ENCODE results near the gene MSI2. TPM values are rescaled to one million over a fixed set of nuclear protein-coding genes. Genes with fewer than 3 reads are reported as not detected.

Gene MSI2
- total RNA-seq, 1 donor from 2014 or later: 75.5 TPM

DNA sequence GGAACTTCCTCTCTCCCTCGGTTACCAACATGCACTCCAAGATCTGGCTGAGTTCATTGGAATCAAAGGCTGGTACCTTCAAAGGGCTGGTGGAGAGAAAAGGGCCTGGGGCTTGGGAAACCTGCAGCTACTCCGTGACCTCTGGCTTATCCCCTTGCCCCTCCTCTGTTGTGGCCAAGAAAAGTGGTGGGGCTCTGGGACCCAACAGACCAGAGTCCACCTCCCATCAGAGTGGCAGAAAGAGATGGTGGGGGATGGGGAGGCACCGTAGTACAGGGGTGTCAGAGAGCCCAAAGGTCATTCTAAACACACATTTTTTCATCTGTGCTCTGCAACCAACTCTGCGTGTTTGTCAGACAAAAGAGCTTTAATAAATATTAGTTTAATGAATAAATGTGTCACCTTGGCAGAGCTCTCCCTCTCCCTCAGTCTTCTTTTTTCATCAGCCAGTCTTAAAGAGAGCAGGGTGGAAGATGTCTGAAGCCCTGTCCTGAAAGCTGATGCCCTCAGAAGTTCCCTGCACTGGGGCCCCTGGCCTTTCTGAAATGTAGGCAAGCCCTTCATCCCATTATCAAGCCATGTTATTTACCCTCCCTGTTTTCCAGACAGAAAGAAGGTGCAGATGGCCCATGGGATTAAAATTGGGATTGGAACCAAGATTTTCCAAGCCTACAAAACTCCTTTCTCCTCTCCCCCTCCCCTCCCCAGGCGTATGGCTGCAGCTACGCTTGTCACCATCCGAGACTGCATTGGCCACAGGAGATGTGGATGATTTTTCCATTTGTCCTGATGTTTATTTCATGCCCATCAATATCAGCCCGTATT lies 261.5 kb downstream of the MSI2 start:
- no peak overlapping the region for H3K4me3 Mint-ChIP-seq (ENCODE audit: unreplicated experiment)
- TF ChIP-seq, protein P1, sequence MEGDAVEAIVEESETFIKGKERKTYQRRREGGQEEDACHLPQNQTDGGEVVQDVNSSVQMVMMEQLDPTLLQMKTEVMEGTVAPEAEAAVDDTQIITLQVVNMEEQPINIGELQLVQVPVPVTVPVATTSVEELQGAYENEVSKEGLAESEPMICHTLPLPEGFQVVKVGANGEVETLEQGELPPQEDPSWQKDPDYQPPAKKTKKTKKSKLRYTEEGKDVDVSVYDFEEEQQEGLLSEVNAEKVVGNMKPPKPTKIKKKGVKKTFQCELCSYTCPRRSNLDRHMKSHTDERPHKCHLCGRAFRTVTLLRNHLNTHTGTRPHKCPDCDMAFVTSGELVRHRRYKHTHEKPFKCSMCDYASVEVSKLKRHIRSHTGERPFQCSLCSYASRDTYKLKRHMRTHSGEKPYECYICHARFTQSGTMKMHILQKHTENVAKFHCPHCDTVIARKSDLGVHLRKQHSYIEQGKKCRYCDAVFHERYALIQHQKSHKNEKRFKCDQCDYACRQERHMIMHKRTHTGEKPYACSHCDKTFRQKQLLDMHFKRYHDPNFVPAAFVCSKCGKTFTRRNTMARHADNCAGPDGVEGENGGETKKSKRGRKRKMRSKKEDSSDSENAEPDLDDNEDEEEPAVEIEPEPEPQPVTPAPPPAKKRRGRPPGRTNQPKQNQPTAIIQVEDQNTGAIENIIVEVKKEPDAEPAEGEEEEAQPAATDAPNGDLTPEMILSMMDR (IDR thresholded peaks at IDR 0.05): no peak
- H3K36me3 Mint-ChIP-seq (ENCODE audit: unreplicated experiment): peaks cover 3% of the 10 kb centered on the region
- peaks cover 65% of the 10 kb centered on the region for H3K4me1 Mint-ChIP-seq (ENCODE audit: unreplicated experiment)
- no peaks in the 10 kb centered on the region for H3K27me3 Mint-ChIP-seq (ENCODE audit: unreplicated experiment)
- no peak overlapping the region for H3K27ac Mint-ChIP-seq (ENCODE audit: unreplicated experiment)
- H3K9me3 Mint-ChIP-seq (ENCODE audit: unreplicated experiment): no peaks in the 10 kb centered on the region
- no peak for DNase-seq (ENCODE audit: extremely low spot score, unreplicated experiment)

DNA sequence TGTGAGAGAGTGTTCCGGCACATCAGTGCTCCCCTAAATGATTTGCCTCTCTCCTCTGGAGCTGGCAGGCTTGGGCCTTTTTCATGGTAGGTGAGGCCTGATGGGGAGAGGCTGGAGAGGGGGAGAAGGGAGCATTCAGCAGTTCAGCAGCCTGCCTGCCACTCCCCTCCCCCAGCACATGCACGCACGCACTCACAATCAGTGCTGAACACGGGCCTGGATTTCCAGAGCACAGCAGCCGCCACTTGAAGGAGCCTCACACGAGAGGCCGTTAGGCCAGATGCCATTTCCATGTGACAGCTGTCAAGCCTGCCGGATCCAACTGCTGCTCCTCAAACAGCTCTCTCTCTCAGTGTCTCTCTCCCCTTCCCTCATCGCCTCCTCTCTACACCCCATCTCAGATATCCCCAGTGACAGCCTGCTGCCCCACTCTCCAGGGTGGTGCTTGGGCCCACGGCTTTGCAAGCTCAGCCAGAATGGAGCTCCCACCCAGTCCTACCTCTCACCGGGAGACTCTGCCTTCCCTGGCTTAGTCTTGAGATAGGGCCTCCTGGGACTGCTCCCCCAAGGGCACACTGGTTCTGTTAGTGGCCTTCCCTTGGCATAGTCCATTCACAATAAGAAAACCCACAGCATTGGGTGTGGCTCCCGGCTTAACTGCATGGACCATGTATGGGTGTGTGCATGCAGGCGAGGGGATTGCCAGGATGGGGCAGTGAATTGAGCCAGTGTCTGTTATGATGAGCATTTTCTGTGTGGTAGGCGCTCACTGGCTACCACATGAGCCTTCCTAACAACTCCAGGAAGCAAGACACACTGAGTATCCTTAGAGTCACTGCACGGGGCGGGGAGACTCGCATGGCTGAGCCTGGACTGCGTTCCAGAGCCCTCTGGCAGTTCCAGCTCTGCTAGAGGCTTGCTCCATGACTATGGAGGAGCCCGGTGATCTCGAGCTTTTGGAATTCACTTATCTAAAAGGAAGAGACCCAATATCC lies 262.6 kb downstream of the MSI2 start:
- no peak overlapping the region for H3K4me3 Mint-ChIP-seq (ENCODE audit: unreplicated experiment)
- peaks cover 3% of the 10 kb centered on the region for H3K36me3 Mint-ChIP-seq (ENCODE audit: unreplicated experiment)
- TF ChIP-seq, protein P1 (IDR thresholded peaks at IDR 0.05): no peak
- H3K27me3 Mint-ChIP-seq (ENCODE audit: unreplicated experiment): no peaks in the 10 kb centered on the region
- no peaks in the 10 kb centered on the region for H3K9me3 Mint-ChIP-seq (ENCODE audit: unreplicated experiment)
- no peak for DNase-seq (ENCODE audit: extremely low spot score, unreplicated experiment)
- H3K27ac Mint-ChIP-seq (ENCODE audit: unreplicated experiment): no peak overlapping the region
- H3K4me1 Mint-ChIP-seq (ENCODE audit: unreplicated experiment): peaks cover 64% of the 10 kb centered on the region

DNA sequence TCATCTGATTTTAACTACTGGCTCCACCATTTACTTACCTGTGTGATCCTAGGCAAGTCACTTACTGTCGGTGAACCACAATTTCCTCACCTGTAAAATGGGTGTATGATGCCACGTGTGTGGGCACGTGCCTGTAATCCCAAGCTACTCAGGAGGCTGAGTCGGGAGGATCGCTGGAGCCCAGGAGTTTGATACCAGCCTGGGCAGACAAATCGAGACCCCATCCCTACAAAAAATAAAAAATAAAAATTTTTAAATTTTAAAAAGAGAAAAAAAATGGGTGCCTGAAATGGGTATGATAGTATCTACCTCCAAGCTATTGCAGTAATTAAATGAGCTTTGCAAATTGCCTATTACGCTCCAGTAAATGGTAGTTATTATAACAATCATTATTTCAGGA lies 263.5 kb downstream of the MSI2 start:
- Mint-ChIP-seq H3K27ac (ENCODE audit: unreplicated experiment) (no peak overlapping the region), H3K4me1 (ENCODE audit: unreplicated experiment) (peaks cover 64% of the 10 kb centered on the region)
- TF ChIP-seq, protein P1 (IDR thresholded peaks at IDR 0.05): no peak

DNA sequence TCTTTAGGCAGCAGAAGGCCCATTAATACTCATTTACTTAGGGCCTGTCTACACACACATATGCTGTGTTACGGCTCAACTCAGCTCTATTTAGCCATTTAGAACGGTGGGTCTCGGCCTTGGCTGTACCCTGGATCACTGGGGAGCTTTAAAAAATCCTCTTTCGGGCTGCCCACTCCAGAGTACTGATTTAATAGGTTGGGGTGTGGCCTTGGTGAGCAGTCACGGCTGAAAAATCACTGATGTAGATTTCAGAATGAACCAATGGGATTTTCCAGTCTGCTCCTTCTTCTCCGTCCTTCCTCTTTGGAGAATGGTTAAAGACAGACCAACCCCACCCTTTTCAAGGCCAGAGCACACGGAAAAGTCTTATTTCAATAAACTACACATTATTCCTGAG lies 265.3 kb downstream of the MSI2 start:
- no peak for DNase-seq (ENCODE audit: extremely low spot score, unreplicated experiment)
- TF ChIP-seq, protein P1 (IDR thresholded peaks at IDR 0.05): no peak
- peaks cover 61% of the 10 kb centered on the region for H3K4me1 Mint-ChIP-seq (ENCODE audit: unreplicated experiment)
- no peaks in the 10 kb centered on the region for H3K9me3 Mint-ChIP-seq (ENCODE audit: unreplicated experiment)
- no peaks in the 10 kb centered on the region for H3K27me3 Mint-ChIP-seq (ENCODE audit: unreplicated experiment)
- H3K4me3 Mint-ChIP-seq (ENCODE audit: unreplicated experiment): no peak overlapping the region
- H3K27ac Mint-ChIP-seq (ENCODE audit: unreplicated experiment): no peak overlapping the region
- peaks cover 3% of the 10 kb centered on the region for H3K36me3 Mint-ChIP-seq (ENCODE audit: unreplicated experiment)

More for the DNA sequence above, 263.5 kb downstream of the MSI2 start:
- no peak overlapping the region for H3K4me3 Mint-ChIP-seq (ENCODE audit: unreplicated experiment)
- no peaks in the 10 kb centered on the region for H3K9me3 Mint-ChIP-seq (ENCODE audit: unreplicated experiment)
- peaks cover 3% of the 10 kb centered on the region for H3K36me3 Mint-ChIP-seq (ENCODE audit: unreplicated experiment)
- H3K27me3 Mint-ChIP-seq (ENCODE audit: unreplicated experiment): no peaks in the 10 kb centered on the region
- no peak for DNase-seq (ENCODE audit: extremely low spot score, unreplicated experiment)

Data from osteocyte (in vitro differentiated cells).